ENCODE results near the gene INPP5J.
"Not testable (repeated sequence)": the region's sequence is repeated elsewhere in the genome, so short reads cannot be mapped to it uniquely, and the experiment has no call there.

The INPP5J gene

GRCh38 chr22:31102441-31103081, 20.2 kb upstream of the INPP5J start:
- DNase-seq: peak; percentile 19

GRCh38 chr22:31103111-31103510, 19.7 kb upstream of the INPP5J start:
- DNase-seq: no peak

- DNase-seq: no peak
Observed at GRCh38 chr22:31103899-31104694, 18.7 kb upstream of the INPP5J start.

DNA sequence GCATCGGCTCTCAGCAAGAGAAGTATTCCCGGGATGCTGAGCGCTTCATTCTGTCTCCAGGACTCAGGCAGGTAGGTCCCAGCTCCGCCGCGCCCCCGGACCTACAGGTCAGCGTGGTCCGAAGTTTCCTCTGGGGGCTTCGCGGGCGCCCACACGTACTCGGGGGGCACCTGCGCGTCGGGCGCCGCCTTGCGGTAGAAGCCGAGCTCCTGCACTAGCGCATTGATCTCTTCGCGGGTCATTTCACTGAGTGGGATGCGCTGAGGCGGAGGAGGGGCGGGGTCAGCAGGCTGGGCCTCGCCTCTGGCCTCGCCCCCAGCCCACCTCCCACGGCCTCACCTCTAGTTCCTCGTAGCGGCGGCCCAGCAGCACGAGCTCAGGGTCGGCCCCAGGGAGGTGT, 17.9 kb upstream of the INPP5J start:
- DNase-seq: no peak

- DNase-seq: no peak
Observed at GRCh38 chr22:31105282-31105929, 17.4 kb upstream of the INPP5J start.

DNA sequence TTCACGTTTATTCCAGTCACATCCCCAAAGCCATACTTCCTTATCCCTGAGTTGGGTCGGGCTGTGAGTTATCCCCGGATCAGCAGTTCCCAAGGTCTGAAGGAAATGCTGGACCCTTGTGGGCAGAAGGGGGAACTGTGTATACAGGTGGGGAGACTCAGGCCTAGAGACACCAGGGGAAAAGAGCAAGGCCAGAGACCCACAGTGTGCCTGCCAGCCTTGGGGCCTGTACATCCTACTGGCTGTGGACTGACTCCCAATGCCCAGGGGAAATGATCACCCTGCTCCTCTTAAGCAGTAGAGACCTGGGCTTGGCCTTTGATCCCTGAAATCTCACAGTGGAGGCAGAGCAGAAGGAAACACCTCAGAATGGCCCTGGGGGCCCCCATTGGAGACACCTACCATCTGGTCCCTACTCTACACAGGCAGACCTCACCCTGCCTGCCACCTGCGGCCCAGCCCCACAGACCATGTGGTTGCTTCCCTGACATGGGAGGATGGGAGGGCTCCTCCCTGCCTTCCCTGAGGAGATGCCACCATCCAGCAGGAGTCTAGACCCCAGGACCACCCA, 16.7 kb upstream of the INPP5J start:
- DNase-seq: no peak

DNA sequence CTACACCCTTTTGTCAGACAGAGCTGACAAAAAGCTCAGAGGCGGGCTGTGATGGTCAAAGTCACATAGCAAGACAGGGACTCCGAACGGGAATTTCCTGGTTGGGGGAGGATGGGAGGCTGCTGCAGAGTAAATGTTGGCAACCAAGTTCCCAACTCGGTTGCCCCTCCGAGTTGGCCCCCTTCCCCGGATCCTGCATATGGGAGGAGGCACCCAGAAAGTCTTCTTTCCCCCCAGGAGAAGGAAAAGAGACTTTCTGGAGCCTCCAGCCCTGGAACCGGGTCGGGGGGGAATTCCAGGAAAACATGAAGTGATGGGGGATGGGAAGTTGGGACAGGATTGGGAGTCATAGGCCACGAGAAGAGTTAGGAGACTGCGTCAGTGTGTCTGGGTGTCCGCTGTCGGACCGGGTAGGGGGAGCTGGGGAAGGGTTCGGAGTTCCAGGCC, 16.0 kb upstream of the INPP5J start:
- DNase-seq: no peak

DNA sequence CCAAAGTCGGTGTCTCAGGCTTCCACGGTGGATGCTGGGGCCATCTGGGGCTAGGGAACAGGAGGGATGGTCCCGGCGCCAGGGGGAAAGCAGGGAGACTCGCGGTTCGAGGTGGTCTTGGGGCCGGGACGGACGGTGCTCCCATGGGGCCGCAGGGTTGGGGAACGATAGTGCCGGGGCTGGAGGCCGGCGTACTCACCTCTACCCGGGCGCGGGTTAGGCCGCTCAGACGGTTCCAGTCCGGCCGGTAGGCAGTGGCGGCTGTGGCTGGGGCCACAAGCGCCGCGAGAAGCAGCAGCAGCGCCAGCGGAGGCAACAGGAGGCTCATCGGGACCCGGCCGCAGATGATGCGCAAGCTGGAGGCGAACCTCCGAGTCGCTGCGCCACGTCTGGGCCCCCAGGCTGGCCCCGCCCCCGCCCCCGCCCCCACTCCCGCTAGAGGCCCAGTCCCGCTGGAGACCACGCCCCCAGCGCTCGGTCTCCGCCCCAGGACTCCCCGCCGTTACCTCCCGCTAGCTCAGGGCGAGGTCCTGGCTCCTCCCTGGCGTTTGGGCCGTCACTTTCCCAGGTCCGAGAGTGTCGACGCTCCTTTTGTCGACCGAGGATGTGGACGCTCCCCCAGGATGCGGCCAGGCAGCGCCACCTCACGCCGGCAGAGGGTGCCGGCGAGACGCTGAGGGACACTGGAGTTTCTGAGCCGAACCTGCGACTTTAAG, 15.4 kb upstream of the INPP5J start, which contains the start of gene SELENOM:
SELENOM (minus strand) TSS at position 391 of the 716 bp plus-strand sequence; CDS start at position 328, 63 bp downstream.
- peak; percentile 94 for DNase-seq

GRCh38 chr22:31107894-31108218, 14.9 kb upstream of the INPP5J start:
- DNase-seq: no peak

- not testable (repeated sequence) for DNase-seq
Observed at GRCh38 chr22:31112547-31113091, 10.1 kb upstream of the INPP5J start.

GRCh38 chr22:31118046-31118820, 4.5 kb upstream of the INPP5J start:
- no peak for DNase-seq

- no peak for DNase-seq
Observed at GRCh38 chr22:31119026-31119717, 3.6 kb upstream of the INPP5J start.

DNA sequence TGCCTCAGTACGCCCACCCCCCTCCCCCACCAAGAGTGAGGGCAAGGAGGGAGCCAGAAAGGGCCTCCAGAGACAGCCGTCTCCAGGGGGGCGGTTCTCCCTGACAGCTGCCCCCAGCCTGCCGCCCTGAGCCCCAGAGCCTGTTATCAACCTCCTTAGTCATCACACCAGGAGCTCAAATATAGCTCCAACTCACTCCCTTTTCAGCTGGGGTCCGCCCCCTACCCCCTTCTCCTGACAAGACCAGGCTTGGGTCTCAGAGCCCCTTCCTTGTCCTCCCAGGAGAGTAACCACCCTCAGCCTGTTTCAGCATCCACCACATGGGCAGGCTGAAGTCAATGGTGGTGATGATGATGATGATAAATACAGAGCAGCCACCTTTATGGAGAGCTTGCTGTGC, 2.5 kb upstream of the INPP5J start:
- DNase-seq: no peak

DNA sequence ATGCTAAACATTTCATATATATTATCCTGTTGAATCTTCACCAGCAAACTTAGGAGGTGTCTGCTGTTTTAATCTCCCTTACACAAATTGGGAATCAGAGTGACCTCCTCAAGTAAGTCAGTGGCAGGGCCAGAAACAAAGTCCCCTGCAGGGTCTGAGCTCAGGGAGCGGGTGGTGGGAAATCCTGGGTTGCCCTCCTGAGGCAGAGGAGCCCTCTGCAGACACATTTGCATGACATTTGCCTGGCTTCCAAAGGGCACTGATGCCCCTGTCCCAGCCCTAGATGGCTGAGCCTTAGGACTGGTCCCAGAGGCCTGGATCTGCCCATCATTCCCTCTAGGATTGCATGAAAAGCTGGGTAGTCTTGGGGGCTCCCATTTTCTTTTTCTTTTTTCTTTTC, 2.1 kb upstream of the INPP5J start:
- no peak for DNase-seq

GRCh38 chr22:31121403-31121802, 1.4 kb upstream of the INPP5J start:
- no peak for DNase-seq

DNA sequence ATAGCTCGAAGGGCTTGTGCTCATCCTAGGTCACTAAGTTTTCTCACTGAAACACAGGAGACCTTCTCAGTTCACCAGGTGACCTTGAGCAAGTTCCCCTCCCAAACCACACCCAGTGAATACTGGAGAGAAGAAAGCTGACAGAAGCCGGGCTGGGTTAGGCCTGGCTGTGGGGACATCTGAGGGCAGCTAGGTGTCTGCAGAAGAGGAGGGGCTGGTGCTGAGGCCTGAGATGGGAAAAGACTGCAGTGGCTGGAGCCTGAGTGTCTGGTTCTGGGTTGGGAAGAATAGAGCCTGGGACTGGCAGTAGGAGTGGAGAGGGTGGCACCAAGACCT, 602 bp upstream of the INPP5J start:
- no peak for DNase-seq

DNA sequence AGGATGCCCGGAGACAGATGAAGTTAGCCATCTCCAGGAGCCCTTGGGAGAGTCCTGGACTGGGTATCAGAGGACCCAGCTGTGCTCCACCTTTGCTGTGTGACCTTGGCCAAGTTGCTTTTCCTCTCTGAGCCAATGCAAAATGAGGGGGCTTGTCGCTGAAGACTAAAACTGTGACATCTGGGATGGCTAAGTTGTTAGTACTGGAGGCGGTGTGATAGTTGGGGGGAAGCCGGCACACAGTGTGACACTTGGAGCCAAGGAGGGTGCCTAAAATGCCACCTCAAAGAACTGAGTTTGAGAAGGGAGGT, 481 bp downstream of the INPP5J start:
- DNase-seq: no peak

DNA sequence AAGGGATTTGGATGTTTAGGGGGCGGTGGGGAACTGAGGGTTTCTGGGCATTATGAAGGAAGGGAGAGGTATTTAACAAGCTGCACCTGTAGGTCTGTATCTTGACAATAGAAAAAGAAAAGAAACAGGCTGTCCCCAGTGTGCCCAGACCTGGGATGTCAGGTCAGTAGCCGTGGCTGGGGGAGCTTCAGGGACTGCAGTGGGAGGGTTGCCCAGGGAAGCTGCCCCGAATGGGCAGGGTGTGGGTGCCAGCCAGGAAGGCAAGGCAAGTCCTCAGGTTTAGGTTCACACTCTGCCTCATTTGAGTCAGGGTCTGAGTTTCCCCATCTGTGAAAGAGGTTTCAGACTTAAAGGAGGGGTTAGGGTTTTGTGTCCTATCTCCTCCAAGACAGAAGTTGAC, 1.5 kb downstream of the INPP5J start:
- DNase-seq: no peak

- no peak for DNase-seq
Observed at GRCh38 chr22:31124811-31125465, 2.2 kb downstream of the INPP5J start.

DNA sequence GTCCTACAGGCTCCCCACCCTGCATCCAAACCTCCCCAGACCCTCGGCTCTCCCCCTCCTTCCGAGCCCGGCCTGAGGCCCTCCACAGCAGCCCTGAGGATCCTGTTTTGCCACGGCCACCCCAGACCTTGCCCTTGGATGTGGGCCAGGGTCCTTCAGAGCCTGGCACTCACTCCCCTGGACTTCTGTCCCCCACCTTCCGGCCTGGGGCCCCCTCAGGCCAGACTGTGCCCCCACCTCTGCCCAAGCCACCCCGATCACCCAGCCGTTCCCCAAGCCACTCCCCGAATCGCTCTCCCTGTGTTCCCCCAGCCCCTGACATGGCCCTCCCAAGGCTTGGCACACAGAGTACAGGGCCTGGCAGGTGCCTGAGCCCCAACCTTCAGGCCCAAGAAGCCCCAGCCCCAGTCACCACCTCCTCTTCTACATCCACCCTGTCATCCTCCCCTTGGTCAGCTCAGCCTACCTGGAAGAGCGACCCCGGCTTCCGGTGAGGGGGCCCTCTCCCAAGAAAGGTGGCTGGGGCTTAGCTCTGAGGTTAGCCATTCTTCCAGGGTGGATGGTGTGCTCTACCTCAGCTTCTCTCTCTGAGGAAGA, 2.9 kb downstream of the INPP5J start:
- DNase-seq: no peak
